ENCODE measurements around the gene COL1A1. TPM values are rescaled to one million over a fixed set of nuclear protein-coding genes. Genes with fewer than 3 reads are reported as not detected.
A peak's percentile ranks its signal among the peaks of the same experiment; 100 is the strongest.

The COL1A1 gene
- total RNA-seq, 1 experiment from 2014 or later: 20.7 TPM

- H2AFZ ChIP-seq: no peak overlapping the region
- peak overlapping the region; percentile 23; the same call in 1 of the 2 replicates for H3K4me3 ChIP-seq
- TF ChIP-seq EZH2 (IDR thresholded peaks at IDR 0.05; ENCODE audit: low read depth): no peak
- no peak for TF ChIP-seq CTCF (conservative IDR thresholded peaks at IDR 0.05)
- intact Hi-C loops (cut with micrococcal nuclease; ENCODE audit: unreplicated experiment): no loop called here
- no peaks in the 10 kb centered on the region for H3K79me2 ChIP-seq (ENCODE audit: low read depth)
- BruUV-seq (replicated peaks): no TSS peak
- H3K4me1 ChIP-seq (replicated peaks; ENCODE audit: insufficient read depth): peaks cover 39% of the 10 kb centered on the region
- H3K36me3 ChIP-seq (ENCODE audit: low read depth): no peaks in the 10 kb centered on the region
- no peaks in the 10 kb centered on the region for H4K20me1 ChIP-seq (ENCODE audit: insufficient read depth)
- H3K27ac ChIP-seq: peak overlapping the region; percentile 75
- ChIA-PET CTCF (interaction anchor here (0.6 to 1.0 kb wide), 2 partner anchors 55 to 65 kb away, joined by 5 to 9 read pairs; partner anchors contain the start of gene TMEM92), POLR2A (ENCODE audit: unreplicated experiment) (interaction anchor here (0.5 to 0.7 kb wide), 3 partner anchors 48 to 1778 kb away, joined by 3 to 9 read pairs (median 3); no protein-coding TSS in a partner anchor)
- peak overlapping the region; percentile 66 for H3K4me2 ChIP-seq
- no peaks in the 10 kb centered on the region for H3K9me3 ChIP-seq (ENCODE audit: insufficient read depth, low read depth)
- H3K9me2 ChIP-seq (ENCODE audit: insufficient read depth): no peaks in the 10 kb centered on the region
- peaks cover 29% of the 10 kb centered on the region for H3F3A ChIP-seq (ENCODE audit: insufficient read depth, low read depth)
- no peaks in the 10 kb centered on the region for H3K27me3 ChIP-seq (ENCODE audit: insufficient read depth, low read depth)
- peak; percentile 30 to 78 for DNase-seq
Observed at GRCh38 chr17:50219342-50219741, 17.9 kb upstream of the COL1A1 start.

- DNase-seq: peak; percentile 23 to 69
- peak overlapping the region; percentile 66 for H3K4me2 ChIP-seq
- H3K36me3 ChIP-seq (ENCODE audit: low read depth): no peaks in the 10 kb centered on the region
- H3K79me2 ChIP-seq (ENCODE audit: low read depth): no peaks in the 10 kb centered on the region
- H3K27ac ChIP-seq: peak overlapping the region; percentile 75
- H3F3A ChIP-seq (ENCODE audit: insufficient read depth, low read depth): peaks cover 29% of the 10 kb centered on the region
- no peaks in the 10 kb centered on the region for H3K27me3 ChIP-seq (ENCODE audit: insufficient read depth, low read depth)
- intact Hi-C loops (cut with micrococcal nuclease; ENCODE audit: unreplicated experiment): no loop called here
- CTCF ChIA-PET: interaction anchor here (0.7 kb wide), 1 partner anchor 48 kb away, joined by 3 read pairs; no protein-coding TSS in a partner anchor
- H3K4me1 ChIP-seq (replicated peaks; ENCODE audit: insufficient read depth): peaks cover 39% of the 10 kb centered on the region
- peak overlapping the region; percentile 23; the same call in 1 of the 2 replicates for H3K4me3 ChIP-seq
- H3K9me3 ChIP-seq (ENCODE audit: insufficient read depth, low read depth): no peaks in the 10 kb centered on the region
- BruUV-seq (replicated peaks): no TSS peak
- no peaks in the 10 kb centered on the region for H3K9me2 ChIP-seq (ENCODE audit: insufficient read depth)
- no peak overlapping the region for H2AFZ ChIP-seq
- POLR2A ChIA-PET (ENCODE audit: unreplicated experiment): interaction anchor here (0.5 kb wide), 1 partner anchor 48 kb away, joined by 3 read pairs; no protein-coding TSS in a partner anchor
- TF ChIP-seq EZH2 (IDR thresholded peaks at IDR 0.05; ENCODE audit: low read depth) (no peak), CTCF (conservative IDR thresholded peaks at IDR 0.05) (no peak)
- H4K20me1 ChIP-seq (ENCODE audit: insufficient read depth): no peaks in the 10 kb centered on the region
Observed at GRCh38 chr17:50218771-50219315, 17.4 kb upstream of the COL1A1 start.

GRCh38 chr17:50218071-50218759 is 16.8 kb upstream of the COL1A1 start:
- Histone ChIP-seq H3K9me3 (ENCODE audit: insufficient read depth, low read depth) (no peaks in the 10 kb centered on the region), H2AFZ (no peak overlapping the region), H3K4me1 (replicated peaks; ENCODE audit: insufficient read depth) (peaks cover 39% of the 10 kb centered on the region), H3K4me2 (peak overlapping the region; percentile 66), H3F3A (ENCODE audit: insufficient read depth, low read depth) (peaks cover 29% of the 10 kb centered on the region), H3K79me2 (ENCODE audit: low read depth) (no peaks in the 10 kb centered on the region), H3K27ac (peak overlapping the region; percentile 75), H3K4me3 (no peak overlapping the region), H4K20me1 (ENCODE audit: insufficient read depth) (no peaks in the 10 kb centered on the region), H3K27me3 (ENCODE audit: insufficient read depth, low read depth) (no peaks in the 10 kb centered on the region), H3K36me3 (ENCODE audit: low read depth) (no peaks in the 10 kb centered on the region), H3K9me2 (ENCODE audit: insufficient read depth) (no peaks in the 10 kb centered on the region)
- POLR2A ChIA-PET (ENCODE audit: unreplicated experiment): no interaction called here
- DNase-seq: peak in 1 of 2 experiments; percentile 11
- intact Hi-C loops (cut with micrococcal nuclease; ENCODE audit: unreplicated experiment): no loop called here
- TF ChIP-seq CTCF (conservative IDR thresholded peaks at IDR 0.05) (no peak), EZH2 (IDR thresholded peaks at IDR 0.05; ENCODE audit: low read depth) (no peak)
- CTCF ChIA-PET: interaction anchor here (0.7 kb wide), 2 partner anchors 15 to 49 kb away, joined by 3 to 4 read pairs; no protein-coding TSS in a partner anchor
- no TSS peak for BruUV-seq (replicated peaks)
